Tibial artery (tissue), 4 donors: ENCODE results near the gene FAR2.

ENCODE experiments used
- DNase-seq, 2 donors: peaks; one replicate each; pipeline ENCODE4 v3.0.0-alpha.2; 2019
- H3K27ac ChIP-seq, 2 donors: fragments of 200-600 bp; sonication (generic) in 1 of 2; 1 replicate in 1 of 2; 2 replicates in 1 of 2; pipeline ENCODE4 v1.5.1; 2018 to 2019; ENCODE audit warnings: mild to moderate bottlenecking in 1 of 2
- H3K27me3 ChIP-seq, 2 donors: fragments of 200-600 bp; sonication (generic) in 1 of 2; one replicate each; pipeline versions ENCODE4 v1.5.1 to v1.6.0; 2016 to 2019
- H3K36me3 ChIP-seq, 3 donors: fragments of 200-600 bp; sonication (generic) in 2 of 3; one replicate each; pipeline ENCODE4 v1.5.1; 2016 to 2019; ENCODE audit warnings: mild to moderate bottlenecking in 2 of 3
- H3K4me1 ChIP-seq, 4 donors: fragments of 200-600 bp; sonication (generic) in 2 of 4; 1 replicate in 3 of 4; 2 replicates in 1 of 4; pipeline ENCODE4 v1.5.1; 2016 to 2019
- H3K4me3 ChIP-seq, 2 donors: fragments of 200-600 bp; sonication (generic) in 1 of 2; 1 replicate in 1 of 2; 2 replicates in 1 of 2; pipeline ENCODE4 v1.5.1; 2018 to 2019; ENCODE audit warnings: mild to moderate bottlenecking in 2 of 2
- H3K9me3 ChIP-seq, 3 donors: fragments of 200-600 bp; sonication (generic) in 1 of 3; one replicate each; pipeline ENCODE4 v1.5.1; 2016 to 2019
- intact Hi-C: fragments of 100-400 bp; cut with DNase I; formaldehyde crosslinking; loops from one replicate; pipeline ENCODE4 v1.15.0; 2023; ENCODE audit warnings: low total_unique reads
- TF ChIP-seq, protein P1 (sequence below), 2 experiments: fragments of 200-600 bp in 1 of 2; fragments of 450-650 bp in 1 of 2; IDR thresholded peaks; one replicate each; pipeline ENCODE4 v1.5.1; 2017 to 2019; ENCODE audit warnings: antibody characterized with exemption in 2 of 2, mild to moderate bottlenecking in 1 of 2, moderate library complexity in 1 of 2

FAR2 gene

DNA sequence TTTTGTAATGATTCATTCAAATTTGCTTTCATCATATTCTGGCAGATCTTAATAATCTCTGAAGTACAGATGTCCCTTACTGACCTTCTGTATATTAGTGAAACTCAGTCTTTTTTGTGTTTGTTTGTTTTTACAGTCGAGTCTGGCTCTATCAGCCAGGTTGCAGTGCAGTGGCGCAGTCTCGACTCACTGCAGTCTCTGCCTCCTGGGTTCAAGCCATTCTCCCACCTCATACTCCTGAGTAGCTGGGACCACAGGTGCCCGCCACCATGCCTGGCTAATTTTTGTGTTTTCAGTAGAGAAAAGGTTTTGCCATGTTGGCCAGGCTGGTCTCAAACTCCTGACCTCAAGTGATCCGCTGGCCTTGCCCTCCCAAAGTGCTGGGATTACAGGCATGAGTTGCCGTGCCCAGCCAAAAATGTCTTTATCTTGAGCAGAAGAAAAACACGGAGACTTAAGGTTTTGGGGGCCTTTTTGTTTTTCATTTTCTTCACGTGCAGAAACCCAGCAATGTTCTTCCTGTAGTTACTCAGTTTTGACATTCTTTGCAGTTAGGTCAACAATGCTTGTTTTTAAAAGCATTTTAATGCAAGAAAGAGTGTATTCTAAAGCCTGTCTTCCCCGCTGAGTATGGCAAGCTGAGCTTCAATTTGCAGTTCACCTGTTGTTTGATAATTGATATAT lies 79.5 kb downstream of the FAR2 start:
- H3K27me3 ChIP-seq: no peaks in the 10 kb centered on the region
- DNase-seq: no peak
- TF ChIP-seq, protein P1, sequence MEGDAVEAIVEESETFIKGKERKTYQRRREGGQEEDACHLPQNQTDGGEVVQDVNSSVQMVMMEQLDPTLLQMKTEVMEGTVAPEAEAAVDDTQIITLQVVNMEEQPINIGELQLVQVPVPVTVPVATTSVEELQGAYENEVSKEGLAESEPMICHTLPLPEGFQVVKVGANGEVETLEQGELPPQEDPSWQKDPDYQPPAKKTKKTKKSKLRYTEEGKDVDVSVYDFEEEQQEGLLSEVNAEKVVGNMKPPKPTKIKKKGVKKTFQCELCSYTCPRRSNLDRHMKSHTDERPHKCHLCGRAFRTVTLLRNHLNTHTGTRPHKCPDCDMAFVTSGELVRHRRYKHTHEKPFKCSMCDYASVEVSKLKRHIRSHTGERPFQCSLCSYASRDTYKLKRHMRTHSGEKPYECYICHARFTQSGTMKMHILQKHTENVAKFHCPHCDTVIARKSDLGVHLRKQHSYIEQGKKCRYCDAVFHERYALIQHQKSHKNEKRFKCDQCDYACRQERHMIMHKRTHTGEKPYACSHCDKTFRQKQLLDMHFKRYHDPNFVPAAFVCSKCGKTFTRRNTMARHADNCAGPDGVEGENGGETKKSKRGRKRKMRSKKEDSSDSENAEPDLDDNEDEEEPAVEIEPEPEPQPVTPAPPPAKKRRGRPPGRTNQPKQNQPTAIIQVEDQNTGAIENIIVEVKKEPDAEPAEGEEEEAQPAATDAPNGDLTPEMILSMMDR (IDR thresholded peaks at IDR 0.05): no peak
- H3K27ac ChIP-seq: no peak overlapping the region
- H3K4me3 ChIP-seq: no peak overlapping the region
- no peaks in the 10 kb centered on the region for H3K36me3 ChIP-seq
- no peaks in the 10 kb centered on the region for H3K9me3 ChIP-seq
- H3K4me1 ChIP-seq: no peaks in the 10 kb centered on the region
- intact Hi-C loops: no loop called here

DNA sequence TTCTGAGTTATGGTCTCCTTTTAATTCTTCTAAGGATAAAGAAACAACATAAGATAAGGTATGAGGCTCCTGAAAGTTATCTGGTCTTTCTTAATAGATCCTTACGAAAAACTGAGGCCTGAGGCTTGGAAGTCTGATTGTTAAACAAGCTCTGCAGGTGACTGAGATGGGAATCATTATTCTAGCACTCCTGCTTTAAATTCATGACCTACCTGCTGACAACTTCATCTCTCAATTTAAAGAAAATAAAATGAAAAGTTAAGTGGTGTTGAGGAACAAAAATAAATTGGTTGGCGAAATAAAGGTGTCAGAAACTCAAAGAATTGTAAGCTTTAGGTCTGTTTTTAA lies 80.1 kb downstream of the FAR2 start:
- Histone ChIP-seq H3K27me3 (no peaks in the 10 kb centered on the region), H3K4me1 (no peaks in the 10 kb centered on the region), H3K27ac (no peak overlapping the region), H3K9me3 (no peaks in the 10 kb centered on the region), H3K4me3 (no peak overlapping the region), H3K36me3 (no peaks in the 10 kb centered on the region)
- DNase-seq: no peak
- intact Hi-C loops: no loop called here
- TF ChIP-seq, protein P1 (IDR thresholded peaks at IDR 0.05): no peak

- Histone ChIP-seq H3K4me3 (no peak overlapping the region), H3K4me1 (no peaks in the 10 kb centered on the region), H3K9me3 (no peaks in the 10 kb centered on the region), H3K27ac (no peak overlapping the region), H3K36me3 (no peaks in the 10 kb centered on the region), H3K27me3 (no peaks in the 10 kb centered on the region)
- TF ChIP-seq, protein P1 (IDR thresholded peaks at IDR 0.05): no peak
- intact Hi-C loops: no loop called here
- DNase-seq: no peak
These were observed 80.9 kb downstream of the FAR2 start for GRCh38 chr12:29229937-29230336.

DNA sequence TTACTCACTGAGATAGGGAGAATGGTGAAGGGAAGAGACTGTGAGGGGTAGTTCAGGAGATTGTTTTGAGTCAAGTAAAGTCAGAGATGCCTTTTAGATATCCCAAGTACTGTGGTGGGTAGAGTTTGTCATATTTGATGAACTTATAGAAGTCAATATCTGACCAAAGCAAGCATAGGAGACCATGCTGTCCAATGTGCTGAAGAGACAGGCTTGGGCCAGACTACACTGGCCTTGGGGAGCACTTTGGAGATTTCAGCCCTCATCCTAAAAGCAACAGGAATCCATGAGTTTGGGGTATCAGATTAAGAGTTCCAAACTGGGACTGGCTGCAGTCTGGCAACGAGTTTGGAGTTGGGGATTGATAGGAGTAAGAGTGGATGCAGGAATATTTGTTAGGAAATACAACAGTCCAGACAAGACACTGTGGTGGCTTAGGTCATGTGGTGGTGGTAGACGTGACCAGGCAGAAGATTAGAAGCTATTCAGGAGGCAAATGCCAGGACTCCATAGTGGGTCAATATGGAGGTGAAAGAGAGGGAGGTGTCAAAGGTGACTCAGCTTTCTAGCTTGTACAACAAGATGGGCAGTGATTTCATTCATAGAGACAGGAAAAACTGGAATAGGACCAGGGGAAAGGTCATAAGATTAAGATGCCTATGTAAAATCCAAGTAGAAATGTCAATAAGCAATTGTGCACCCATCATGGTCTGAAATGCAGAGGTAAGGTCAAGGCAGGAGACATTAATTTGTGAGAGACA lies 81.9 kb downstream of the FAR2 start:
- Histone ChIP-seq H3K4me3 (no peak overlapping the region), H3K27me3 (no peaks in the 10 kb centered on the region)
- DNase-seq: no peak

DNA sequence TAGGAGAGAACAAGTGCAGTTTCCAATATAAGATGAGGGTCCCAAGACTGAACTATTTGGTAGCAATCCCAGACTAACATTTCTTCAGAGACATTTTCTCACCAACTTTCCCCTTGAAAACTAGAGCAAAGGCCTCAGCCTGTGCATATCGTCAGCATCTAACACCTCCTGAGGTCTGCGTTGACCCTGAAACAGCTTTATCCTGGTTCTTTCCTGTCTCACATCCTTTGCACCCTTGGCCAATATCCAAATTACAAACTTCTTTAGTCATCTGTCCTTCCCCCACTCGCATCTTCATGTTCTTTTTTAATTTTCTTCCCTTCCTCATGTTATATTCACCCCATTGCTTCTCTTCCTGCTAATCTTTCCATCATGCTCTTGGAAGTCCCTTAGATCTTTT lies 83.0 kb downstream of the FAR2 start:
- Histone ChIP-seq H3K4me3 (no peak overlapping the region), H3K27ac (no peak overlapping the region), H3K36me3 (no peaks in the 10 kb centered on the region), H3K27me3 (no peaks in the 10 kb centered on the region), H3K9me3 (no peaks in the 10 kb centered on the region), H3K4me1 (no peaks in the 10 kb centered on the region)
- no peak for DNase-seq
- intact Hi-C loops: no loop called here
- TF ChIP-seq, protein P1 (IDR thresholded peaks at IDR 0.05): no peak

More for the DNA sequence above, 81.9 kb downstream of the FAR2 start:
- no peaks in the 10 kb centered on the region for H3K9me3 ChIP-seq
- no peak overlapping the region for H3K27ac ChIP-seq
- TF ChIP-seq, protein P1 (IDR thresholded peaks at IDR 0.05): no peak
- H3K36me3 ChIP-seq: no peaks in the 10 kb centered on the region
- intact Hi-C loops: no loop called here
- no peaks in the 10 kb centered on the region for H3K4me1 ChIP-seq
